ENCODE measurements around the gene C1GALT1C1. TPM values are rescaled to one million over a fixed set of nuclear protein-coding genes. Genes with fewer than 3 reads are reported as not detected.
"Not testable (repeated sequence)": the region's sequence is repeated elsewhere in the genome, so short reads cannot be mapped to it uniquely, and the experiment has no call there.

C1GALT1C1 gene
- total RNA-seq (2014; rRNA removed): 30.6 and 33.2 TPM in 2 replicates
- 12.9 TPM for polyA plus RNA-seq (2012)

DNA sequence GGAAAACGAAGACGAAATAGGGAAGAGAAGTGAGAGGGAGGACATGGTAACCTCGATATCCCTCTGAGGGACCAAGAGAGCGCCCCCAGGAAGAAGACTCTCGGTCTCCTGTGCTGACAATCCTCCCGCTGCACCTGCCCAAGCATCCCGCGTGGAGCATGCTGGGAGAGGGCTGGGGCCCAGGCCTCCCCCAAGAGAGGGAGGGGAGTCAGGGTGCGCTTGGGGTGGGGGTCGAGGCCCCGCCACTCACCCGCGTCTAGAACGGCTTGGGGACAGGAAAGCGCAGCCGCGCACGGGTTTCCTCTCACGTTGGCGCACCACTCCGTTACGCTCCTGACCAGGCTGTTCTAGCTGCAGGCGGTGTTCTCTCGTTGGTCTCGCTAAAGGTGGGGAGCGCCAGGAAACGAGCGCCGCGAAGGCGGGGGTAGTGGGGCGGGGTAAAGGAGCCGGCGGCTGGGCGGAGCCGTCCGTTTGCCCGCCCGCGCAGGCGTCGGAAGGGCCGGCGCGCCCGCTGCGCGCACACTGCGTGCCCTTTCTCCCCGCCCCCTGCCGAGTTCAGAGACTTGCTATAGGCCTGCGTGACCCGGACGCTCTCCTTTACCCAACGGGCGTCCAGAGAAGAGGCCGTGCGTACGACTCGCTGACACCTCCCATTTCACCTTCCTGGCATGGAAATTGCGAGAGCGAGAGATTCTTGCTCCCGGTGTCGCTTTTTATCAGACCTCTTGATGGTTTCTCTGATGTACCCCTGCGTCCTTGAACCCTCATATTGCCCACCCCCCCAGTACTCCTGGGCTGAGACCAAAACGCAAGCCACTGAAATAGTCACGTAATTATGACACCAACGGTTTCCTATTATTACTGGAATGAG is at the start of gene C1GALT1C1:
Gene C1GALT1C1 (minus strand): TSS at position 388 of the 871 bp plus-strand sequence. CDS start 2,888 bp downstream, outside the sequence.
- peak; percentile 89 for DNase-seq (ENCODE audit: low read depth)

DNA sequence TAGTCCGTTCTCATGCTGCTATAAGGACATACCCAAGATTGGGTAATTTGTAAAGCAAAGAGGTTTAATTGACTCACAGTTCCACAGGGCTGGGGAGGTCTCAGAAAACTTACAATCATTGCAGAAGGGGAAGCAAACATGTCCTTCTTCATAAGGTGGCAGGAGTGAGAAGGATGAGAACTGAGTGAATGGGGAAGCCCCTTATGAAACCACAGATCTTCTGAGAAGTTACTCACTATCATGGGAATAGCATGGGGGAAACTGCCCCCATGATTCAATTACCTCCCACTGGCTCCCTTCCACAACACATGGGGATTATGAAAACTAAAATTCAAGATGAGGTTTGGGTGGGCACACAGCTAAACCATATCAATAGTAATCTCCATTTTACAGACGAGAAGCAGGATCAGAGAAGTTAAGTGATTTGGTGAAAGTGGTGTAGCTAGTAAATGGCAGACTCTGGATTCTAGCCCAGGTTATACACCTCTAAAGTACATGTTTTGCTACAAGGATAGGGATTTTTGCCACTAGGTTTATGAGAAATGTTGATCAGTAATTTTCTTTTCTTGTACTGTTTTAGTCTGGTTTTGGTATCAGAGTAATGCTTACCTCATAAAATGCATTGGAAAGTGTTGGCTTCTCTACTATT is 47.3 kb upstream of the C1GALT1C1 start:
- no peak for DNase-seq (ENCODE audit: low read depth)

DNA sequence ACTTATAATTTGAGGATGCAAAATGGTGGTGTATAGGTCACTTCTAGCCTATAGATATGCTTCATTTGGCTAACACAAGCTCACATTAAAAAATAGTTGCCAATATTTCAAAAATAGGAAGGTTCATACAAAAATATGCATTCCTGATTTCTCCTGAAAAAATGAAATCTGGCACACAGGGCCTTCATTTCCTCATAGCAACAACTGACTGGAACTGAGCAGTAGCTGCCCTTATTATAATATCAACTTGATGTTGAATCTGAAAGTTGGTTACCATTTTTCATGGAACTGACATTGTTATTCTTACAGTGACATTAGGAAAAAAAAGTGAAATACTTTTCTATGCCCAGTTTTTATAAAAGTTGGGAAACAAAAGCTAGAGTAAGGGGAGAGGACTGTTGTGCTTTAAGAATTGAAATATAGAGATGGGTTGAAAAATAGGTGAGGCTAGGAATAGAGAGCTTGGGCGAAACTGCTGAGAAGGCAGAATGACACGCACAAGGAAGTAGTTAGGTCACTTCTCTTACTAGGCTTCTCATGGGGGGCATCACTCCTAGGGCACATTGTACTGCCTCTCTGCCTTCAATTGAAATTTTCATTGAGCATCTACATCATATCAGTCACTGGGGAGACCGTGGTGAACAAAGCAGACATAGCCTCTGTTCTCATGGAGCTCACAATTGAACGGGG is 43.1 kb upstream of the C1GALT1C1 start:
- DNase-seq (ENCODE audit: low read depth): no peak

DNA sequence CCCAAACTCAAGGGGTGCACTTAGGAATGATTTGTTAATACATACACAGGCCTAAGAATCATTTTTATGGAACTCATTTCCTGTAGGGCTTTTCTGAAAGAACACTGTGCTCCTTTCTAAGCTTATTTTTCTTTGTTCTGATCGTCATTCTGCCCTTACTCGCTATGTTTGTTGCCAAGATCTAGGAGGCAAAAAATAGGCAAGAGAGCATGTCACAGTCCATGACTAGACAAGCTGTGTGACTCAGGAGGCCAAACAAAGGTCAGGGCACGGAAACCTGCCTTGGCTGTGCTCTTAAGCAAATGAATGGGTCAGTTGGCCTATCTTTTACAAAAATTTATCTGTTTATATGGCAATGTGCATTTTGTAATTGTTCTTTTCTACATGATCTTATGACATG is 42.5 kb upstream of the C1GALT1C1 start:
- DNase-seq (ENCODE audit: low read depth): peak; percentile 83

DNA sequence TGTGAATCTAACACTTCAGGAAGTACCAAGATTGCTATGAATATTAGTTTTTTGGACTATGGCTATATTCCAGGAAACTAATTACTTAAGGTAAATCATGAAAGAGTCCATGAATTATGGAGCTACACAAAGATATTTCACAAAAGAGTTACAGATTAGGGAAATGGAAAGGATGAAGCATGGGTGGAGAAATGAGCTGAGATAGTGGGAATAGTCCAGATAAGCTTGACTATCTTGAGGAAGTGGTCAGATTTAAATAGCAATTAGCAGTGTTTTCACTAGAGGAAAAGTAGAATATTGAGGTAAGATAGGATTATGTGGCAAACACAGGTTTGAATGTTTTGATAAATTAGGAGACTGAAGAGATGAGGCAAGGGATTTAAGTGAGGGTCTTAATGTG is 42.1 kb upstream of the C1GALT1C1 start:
- peak; percentile 19 for DNase-seq (ENCODE audit: low read depth)

DNA sequence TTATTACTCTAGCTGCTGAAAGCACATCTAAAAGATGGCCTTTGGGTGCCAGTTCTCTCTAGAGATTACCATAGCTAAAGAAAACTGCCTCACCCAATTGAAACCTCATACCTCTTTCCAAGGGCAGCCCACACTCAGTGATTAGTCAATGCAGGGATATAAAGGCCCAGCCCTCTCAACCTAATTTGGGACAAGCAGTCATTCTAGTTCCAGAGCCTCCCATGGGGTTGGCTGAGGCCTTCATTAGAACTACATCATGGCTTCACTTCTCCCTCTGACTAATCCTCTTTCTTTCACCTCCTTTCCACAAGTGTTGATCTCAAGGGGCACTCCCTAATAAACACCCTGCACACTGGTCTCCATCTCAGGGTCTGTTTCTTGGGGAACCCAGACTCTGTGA is 38.5 kb upstream of the C1GALT1C1 start:
- peak; percentile 8 for DNase-seq (ENCODE audit: low read depth)

DNA sequence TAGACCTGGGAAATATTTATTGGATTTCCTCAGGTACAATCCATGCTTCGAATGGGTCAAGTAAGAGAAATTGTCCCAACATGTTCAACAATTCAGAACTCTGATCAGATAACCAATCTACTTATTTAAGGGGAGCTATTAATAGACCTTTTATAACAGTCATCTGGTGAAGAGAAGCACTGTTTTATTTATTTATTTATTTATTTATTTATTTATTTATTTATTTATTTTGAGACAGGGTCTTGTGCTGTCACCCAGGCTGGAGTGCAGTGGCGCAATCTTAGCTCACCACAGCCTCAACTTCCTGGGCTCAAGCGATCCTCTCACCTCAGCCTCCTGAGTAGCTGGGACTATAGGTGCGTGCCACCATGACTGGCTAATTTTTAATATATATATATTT is 34.7 kb upstream of the C1GALT1C1 start:
- not testable (repeated sequence) for DNase-seq (ENCODE audit: low read depth)

DNA sequence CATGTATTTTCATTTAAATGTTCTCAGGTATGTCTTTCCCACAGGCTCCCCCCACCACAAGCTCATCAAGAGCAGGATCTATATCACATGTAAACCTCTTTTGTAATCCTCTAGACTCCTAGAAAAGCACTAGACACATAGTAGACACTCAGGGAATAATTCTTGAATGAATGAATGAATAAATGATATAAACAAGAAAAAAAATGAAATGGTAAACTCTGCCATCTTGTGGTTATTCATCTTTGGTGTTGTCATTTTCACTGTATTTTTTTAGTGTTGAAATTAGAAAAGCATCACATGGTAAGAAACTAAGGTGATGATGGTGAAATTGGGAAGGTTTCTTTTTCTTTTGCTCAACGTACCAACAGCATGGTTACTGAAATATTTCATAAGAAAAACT is 34.2 kb upstream of the C1GALT1C1 start:
- peak; percentile 33 for DNase-seq (ENCODE audit: low read depth)

DNA sequence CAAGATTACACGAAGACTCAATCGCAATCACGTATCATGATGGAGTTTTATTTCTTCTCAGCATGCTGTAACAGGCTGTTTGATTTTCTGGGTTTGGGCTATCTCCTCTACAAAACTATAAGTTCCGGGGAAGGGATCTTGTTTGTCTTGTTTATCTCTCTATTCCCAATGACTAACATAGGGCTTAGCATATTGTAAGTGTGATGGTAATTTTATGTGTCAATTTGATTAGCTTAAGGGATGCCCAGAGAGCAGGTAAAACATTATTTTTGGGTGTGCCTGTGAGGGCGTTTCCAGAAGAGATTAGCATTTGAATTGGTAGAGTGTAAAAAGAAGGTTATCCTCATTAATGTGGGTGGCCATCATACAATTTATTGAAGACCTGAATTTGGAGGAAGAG is 32.8 kb upstream of the C1GALT1C1 start:
- no peak for DNase-seq (ENCODE audit: low read depth)

DNA sequence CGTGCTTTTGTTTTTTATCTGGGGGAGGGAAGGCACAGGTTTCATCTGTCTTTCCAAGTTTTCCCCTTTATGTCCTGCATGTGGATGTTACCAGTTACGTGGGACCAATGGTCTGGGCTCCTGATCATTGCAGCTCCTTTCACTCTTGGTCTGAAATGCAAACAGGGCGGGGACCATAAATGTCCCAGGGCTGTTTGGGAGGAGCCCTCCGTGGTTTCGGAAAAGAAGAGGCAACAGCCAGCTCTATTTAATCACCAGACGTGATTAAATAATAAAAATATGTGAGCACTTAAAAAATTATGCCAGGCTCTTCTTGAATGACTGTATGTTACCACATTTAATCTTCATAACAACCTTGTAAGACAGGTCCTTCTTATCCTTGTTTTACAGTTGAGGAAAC is 30.8 kb upstream of the C1GALT1C1 start:
- DNase-seq (ENCODE audit: low read depth): no peak

DNA sequence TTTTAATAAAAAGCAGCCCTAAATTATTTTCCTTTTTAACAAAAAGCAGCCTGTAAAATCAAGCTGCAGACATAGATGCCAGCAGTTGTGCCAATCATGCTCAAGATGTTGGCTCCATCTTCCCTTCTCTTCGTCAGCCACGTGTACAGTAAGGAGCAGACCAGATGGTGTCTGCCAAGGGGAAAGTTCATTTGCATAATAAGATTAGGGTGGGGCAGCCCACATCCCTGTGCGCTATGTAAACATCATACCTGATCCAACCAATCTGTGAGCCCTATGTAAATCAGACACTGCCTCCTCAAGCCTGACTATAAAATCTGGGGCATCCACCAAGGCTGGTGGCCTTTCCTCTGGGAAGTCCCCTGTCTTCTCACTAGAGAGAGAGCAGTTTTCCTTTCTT is 23.1 kb upstream of the C1GALT1C1 start:
- DNase-seq (ENCODE audit: low read depth): no peak

DNA sequence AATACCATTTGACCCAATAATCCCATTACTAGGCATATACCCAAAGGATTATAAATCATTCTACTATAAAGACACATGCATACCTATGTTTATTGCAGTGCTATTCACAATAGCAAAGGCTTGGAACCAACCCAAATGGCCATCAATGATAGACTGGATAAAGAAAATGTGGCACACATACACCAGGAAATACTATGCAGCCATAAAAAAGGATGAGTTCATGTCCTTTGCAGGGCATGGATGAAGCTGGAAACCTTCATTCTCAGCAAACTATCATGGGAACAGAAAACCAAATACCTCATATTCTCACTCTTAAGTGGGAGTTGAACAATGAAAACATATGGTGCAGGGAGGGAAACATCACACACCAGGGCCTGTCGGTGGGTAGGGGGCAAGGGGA is 22.4 kb upstream of the C1GALT1C1 start:
- DNase-seq (ENCODE audit: low read depth): not testable (repeated sequence)

DNA sequence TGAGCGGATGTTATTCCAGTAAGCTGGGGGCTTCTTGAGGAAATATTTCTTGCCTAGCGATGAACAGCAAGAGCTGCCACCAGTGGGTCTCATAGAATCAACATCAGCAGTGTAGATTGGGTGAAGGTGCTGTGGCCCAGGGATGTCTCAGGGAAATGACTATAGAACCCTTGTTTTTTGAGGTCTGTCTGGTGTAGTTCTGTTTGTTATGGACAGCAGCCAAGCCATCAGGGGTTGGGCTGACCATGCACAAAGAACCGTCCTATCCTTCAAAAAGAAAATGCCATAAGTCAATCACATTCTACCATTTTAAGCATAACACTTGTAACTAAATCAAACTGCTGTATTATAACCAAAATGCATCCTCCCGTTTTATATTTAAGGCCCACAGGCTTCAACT is 17.3 kb upstream of the C1GALT1C1 start:
- DNase-seq (ENCODE audit: low read depth): peak; percentile 30

DNA sequence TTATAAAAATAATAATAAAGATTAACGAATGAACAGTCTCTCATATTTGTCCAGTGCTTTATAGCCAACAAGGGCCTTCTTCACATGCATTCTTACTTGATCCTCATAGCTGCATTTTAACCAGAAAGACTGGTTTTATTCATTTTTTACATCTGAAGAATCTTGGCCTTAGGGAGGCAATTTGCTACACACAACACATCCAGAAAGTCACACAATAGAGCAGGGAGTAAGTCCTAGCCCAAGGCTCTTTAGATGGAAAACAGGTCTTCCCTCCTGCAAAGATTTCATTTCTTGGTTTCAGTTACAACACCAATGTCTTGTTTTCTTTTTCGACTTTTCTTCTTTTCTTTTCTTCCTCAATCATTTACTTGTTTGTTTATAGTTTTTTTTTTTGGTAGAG is 13.0 kb upstream of the C1GALT1C1 start:
- no peak for DNase-seq (ENCODE audit: low read depth)

DNA sequence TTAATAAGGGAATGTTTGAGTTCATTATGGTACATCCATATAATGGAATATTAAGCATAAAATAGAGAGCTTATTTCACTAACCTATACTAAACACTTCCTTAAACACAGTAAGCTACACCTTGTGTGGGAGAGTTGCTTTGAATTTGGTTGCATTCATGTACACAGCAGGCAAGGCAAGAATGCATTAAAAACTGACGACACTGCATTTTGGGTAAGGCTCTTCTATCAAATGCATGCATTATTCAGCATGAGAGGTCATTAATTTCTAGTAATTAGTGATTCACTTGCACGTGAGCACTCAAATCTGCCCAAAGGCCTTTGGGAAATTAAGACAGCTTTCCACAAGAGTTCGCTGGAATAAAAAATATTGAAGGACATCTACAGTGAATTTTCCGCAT is 8.8 kb upstream of the C1GALT1C1 start:
- no peak for DNase-seq (ENCODE audit: low read depth)

DNA sequence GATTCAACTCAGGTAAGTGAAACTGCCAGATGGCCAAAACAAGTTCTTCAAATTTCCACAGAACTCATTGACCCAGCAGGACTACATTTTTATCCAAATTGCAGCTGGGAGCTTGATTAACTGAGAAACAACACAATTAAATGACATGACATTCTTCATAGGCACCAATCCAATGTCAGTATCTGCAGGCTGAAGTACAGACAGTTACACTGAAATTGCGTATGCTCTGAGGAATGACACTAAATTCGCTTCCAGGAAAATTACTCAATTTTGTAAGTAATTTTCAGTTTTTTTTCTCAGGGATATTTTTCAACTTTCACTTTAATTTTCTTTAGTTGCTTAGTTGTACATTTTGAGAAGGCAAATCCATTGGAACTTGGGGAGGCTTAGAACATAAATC is 4.5 kb downstream of the C1GALT1C1 start:
- no peak for DNase-seq (ENCODE audit: low read depth)

DNA sequence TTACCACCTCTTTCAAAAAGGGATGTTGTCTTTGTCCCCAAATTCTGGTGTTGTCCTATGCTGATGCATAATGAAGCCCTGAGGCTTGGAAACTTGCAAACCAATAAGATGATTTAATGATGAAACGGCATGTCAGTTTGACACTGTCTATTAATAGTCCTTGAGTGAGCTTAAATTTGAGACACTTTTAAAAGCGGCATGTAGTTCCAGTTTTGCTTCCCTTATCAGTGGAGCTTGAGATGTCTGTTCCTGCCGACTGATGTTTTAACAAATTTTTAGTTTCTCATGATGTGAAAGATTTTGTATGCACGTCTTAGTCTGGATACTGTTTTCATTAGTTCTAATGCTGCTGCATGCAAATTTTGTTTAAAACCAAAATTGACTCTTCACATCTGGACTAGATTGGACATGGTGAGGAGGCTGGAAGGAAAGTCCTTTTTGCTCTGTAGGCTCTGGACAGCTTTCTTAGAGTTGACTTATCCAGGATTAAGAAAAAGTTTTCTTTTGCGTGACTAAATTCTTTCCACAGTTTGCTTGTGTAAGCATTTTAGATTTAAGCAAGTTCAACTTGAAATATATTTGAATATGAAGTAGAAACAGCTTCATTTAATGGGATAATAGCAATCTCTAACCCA is 11.7 kb downstream of the C1GALT1C1 start:
- no peak for DNase-seq (ENCODE audit: low read depth)

DNA sequence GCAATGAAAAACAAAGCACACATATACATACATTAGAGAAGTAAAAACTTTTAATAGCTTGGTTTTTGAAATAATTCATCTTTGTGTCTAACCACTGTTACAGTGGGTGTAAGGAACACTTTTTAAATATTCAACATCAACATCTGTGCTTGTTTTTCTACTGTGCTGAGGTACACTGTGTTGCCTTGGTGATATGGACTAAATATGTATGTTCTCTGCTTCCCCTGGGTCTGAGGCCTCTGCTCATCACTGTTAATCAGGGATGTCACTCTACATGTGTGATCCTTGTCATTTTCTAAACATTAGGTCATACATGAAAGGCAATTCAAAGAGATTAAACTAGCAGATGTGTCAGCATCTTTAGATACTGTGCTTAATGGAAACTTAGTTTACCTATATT is 15.0 kb downstream of the C1GALT1C1 start:
- no peak for DNase-seq (ENCODE audit: low read depth)

DNA sequence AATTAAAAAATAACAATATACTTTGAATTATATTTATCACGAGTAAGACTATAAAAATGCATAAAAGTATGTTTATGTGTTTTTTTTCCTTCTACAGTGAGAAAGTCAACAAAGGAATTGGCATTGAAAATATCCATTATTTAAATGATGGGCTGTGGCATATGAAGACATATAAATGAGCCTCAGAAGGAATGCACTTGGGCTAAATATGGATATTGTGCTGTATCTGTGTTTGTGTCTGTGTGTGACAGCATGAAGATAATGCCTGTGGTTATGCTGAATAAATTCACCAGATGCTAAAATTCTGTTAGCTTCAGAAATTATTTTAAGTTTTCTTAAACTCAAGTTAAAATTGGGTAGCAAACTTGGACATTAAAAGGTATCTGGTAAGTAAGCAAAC is 17.8 kb downstream of the C1GALT1C1 start:
- DNase-seq (ENCODE audit: low read depth): no peak

DNA sequence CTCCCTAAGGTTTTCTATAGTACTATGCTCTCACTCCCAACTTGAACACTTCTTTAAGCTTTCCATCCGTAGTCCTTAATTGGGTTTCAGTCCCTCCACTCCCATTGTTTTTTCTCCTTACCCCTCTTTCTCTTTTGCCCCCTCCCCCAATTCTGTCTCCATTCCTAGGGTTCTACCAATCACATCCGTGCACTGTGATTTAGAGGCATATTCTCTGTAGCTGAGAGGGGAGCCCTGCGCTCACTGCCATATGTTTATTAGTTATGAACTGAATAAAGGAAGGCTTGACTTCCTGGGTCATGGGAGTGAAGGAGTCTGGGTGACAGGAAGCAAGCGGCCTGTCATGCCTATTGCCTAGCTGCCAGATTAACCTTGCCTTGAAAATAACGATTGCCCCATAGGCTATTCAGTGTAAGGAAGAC is 25.5 kb downstream of the C1GALT1C1 start:
- peak; percentile 51 for DNase-seq (ENCODE audit: low read depth)

DNA sequence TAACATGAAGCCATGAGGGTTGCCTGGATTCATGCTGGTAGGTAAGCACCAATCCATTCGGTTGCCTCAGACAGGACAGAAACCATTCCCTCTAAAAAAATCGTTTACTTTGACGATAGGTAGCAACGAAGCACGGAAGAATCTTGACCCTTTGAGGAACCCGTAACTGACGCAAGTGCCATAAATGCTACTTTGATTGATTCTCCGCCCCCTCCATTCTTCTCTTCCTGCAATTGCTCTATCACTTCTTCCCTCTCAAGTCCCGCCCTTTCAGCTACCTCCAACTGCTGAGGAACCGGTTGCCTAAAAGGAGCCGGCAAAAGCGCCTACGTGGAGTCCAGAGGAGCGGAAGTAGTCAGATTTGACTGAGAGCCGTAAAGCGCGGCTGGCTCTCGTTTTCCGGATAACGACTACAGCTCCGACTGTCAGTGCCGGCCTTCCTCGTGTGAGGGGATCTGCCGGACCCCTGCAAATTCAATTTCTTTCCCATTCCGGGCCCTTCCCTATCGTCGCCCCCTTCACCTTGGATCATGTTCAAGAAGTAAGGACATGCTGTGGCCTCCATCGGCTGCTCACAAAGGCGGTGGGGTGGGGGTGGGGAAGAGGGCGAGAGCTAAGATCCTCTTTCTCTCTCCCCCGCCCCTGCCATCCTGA is 26.0 kb downstream of the C1GALT1C1 start, which contains the start of gene MCTS1:
Gene MCTS1 (plus strand): TSS at position 395 of the 654 bp plus-strand sequence. CDS start 136 bp downstream, at position 531.
- DNase-seq (ENCODE audit: low read depth): peak; percentile 93

Measured in LHCN-M2 (cell line).